ENCODE measurements around the gene ATP1B3.

Gene ATP1B3

GRCh38 chr3:141949399-141949798 lies 73.0 kb downstream of the ATP1B3 start:
- in situ Hi-C loops (cut with MboI; ENCODE audit: low sequenced_read_pairs, unreplicated experiment), result no loop called here
- TF ChIP-seq CTCF (IDR thresholded peaks at IDR 0.05; ENCODE audit: borderline replicate concordance, control extremely low read depth, extremely low read depth, insufficient read depth, missing control alignments), result no peak
- DNase-seq (ENCODE audit: low spot score), result no peak

GRCh38 chr3:141949972-141950371 lies 73.5 kb downstream of the ATP1B3 start:
- no peak for TF ChIP-seq CTCF (IDR thresholded peaks at IDR 0.05; ENCODE audit: borderline replicate concordance, control extremely low read depth, extremely low read depth, insufficient read depth, missing control alignments)
- in situ Hi-C loops (cut with MboI; ENCODE audit: low sequenced_read_pairs, unreplicated experiment), result loop anchor here (25.0 kb wide), 1 partner anchor 337 kb away; no protein-coding TSS in a partner anchor
- DNase-seq (ENCODE audit: low spot score), result no peak

- no peak for DNase-seq (ENCODE audit: low spot score)
- in situ Hi-C loops (cut with MboI; ENCODE audit: low sequenced_read_pairs, unreplicated experiment), result loop anchor here (25.0 kb wide), 1 partner anchor 336 kb away; no protein-coding TSS in a partner anchor
- TF ChIP-seq CTCF (IDR thresholded peaks at IDR 0.05; ENCODE audit: borderline replicate concordance, control extremely low read depth, extremely low read depth, insufficient read depth, missing control alignments), result no peak
Measured at GRCh38 chr3:141950572-141951493, 74.4 kb downstream of the ATP1B3 start.

GRCh38 chr3:141952611-141953010 lies 76.2 kb downstream of the ATP1B3 start:
- DNase-seq (ENCODE audit: low spot score), result no peak
- in situ Hi-C loops (cut with MboI; ENCODE audit: low sequenced_read_pairs, unreplicated experiment), result loop anchor here (25.0 kb wide), 1 partner anchor 335 kb away; no protein-coding TSS in a partner anchor
- no peak for TF ChIP-seq CTCF (IDR thresholded peaks at IDR 0.05; ENCODE audit: borderline replicate concordance, control extremely low read depth, extremely low read depth, insufficient read depth, missing control alignments)

GRCh38 chr3:141955175-141955574 lies 78.7 kb downstream of the ATP1B3 start:
- in situ Hi-C loops (cut with MboI; ENCODE audit: low sequenced_read_pairs, unreplicated experiment), result loop anchor here (25.0 kb wide), 1 partner anchor 332 kb away; no protein-coding TSS in a partner anchor
- TF ChIP-seq CTCF (IDR thresholded peaks at IDR 0.05; ENCODE audit: borderline replicate concordance, control extremely low read depth, extremely low read depth, insufficient read depth, missing control alignments), result no peak
- no peak for DNase-seq (ENCODE audit: low spot score)

- no peak for DNase-seq (ENCODE audit: low spot score)
- TF ChIP-seq CTCF (IDR thresholded peaks at IDR 0.05; ENCODE audit: borderline replicate concordance, control extremely low read depth, extremely low read depth, insufficient read depth, missing control alignments), result no peak
- in situ Hi-C loops (cut with MboI; ENCODE audit: low sequenced_read_pairs, unreplicated experiment), result loop anchor here (25.0 kb wide), 1 partner anchor 327 kb away; no protein-coding TSS in a partner anchor
Measured at GRCh38 chr3:141959589-141960554, 83.4 kb downstream of the ATP1B3 start.
